Endothelial cell of umbilical vein (primary cell): Measurements from ENCODE around the gene CPT2. TPM values are rescaled to one million over a fixed set of nuclear protein-coding genes. Genes with fewer than 3 reads are reported as not detected.

Experiments
- BruUV-seq: library from RNA; stranded (reverse); fragments of 400-500 nt; replicated peaks from 2 replicates; lab custom pipeline; 2021; lab: Mats Ljungman, UMichigan
- CTCF ChIA-PET: fragments of 300-600, 350-600 bp; sonication (Branson Sonifier 250); formaldehyde crosslinking; loops from one replicate; lab custom pipeline; 2021; ENCODE audit warnings: antibody characterized with exemption, inconsistent platforms; lab: Charles Lee
- POLR2A ChIA-PET: fragments of 300-600, 350-600 bp; sonication (Branson Sonifier 250); formaldehyde crosslinking; loops from one replicate; lab custom pipeline; 2021; ENCODE audit warnings: antibody characterized with exemption, inconsistent platforms; lab: Charles Lee
- DNase-seq: peaks from one replicate; pipeline ENCODE4 v3.0.0-alpha.2; 2011; ENCODE audit warnings: low read depth, low spot score
- FAIRE-seq: peaks from 2 replicates; lab custom pipeline; 2011; peaks lifted over from hg19 to GRCh38; lab: Jason Lieb, UNC
- H2AFZ ChIP-seq: 2 replicates; pipeline ENCODE4 v1.6.0; 2012; ENCODE audit warnings: low read depth, low read length, control low read depth, inconsistent platforms
- H3K27ac ChIP-seq: 2 replicates; pipeline ENCODE4 v1.5.1; 2011; ENCODE audit warnings: low read depth, mild to moderate bottlenecking, control low read depth, low read length, moderate library complexity; ENCODE audit not compliant: insufficient read depth
- H3K27me3 ChIP-seq, 2 experiments: 2 replicates each; pipeline versions ENCODE4 v1.6.0 to v1.6.1; 2011; ENCODE audit warnings: low read length in 2 of 2, mixed read lengths in 1 of 2; ENCODE audit not compliant: control insufficient read depth in 2 of 2, insufficient read depth in 2 of 2
- H3K36me3 ChIP-seq, 2 experiments: 2 replicates in 1 of 2; 3 replicates in 1 of 2; pipeline ENCODE4 v1.5.1; 2011; ENCODE audit warnings: low read length in 2 of 2, mild to moderate bottlenecking in 1 of 2, moderate library complexity in 1 of 2; ENCODE audit not compliant: control insufficient read depth in 2 of 2, insufficient read depth in 2 of 2; ENCODE audit errors: extremely low read depth in 1 of 2
- H3K4me1 ChIP-seq: 3 replicates; pipeline ENCODE4 v1.5.1; 2011; ENCODE audit warnings: mild to moderate bottlenecking, low read length; ENCODE audit not compliant: control insufficient read depth, insufficient read depth; ENCODE audit errors: extremely low read depth
- H3K4me2 ChIP-seq: 2 replicates; pipeline ENCODE4 v1.6.1; 2011; ENCODE audit warnings: low read length, control low read depth, mixed read lengths; ENCODE audit not compliant: insufficient read depth
- H3K4me3 ChIP-seq, 3 experiments: fragments of 200-600 bp in 1 of 3; sonication (generic), shearing (Covaris generic) in 1 of 3; replicated peaks in 1 of 3; 2 replicates each; pipeline ENCODE4 v1.5.1; 2011 to 2016; ENCODE audit warnings: control low read depth in 3 of 3, low read length in 3 of 3, mild to moderate bottlenecking in 2 of 3, inconsistent platforms in 1 of 3, low read depth in 1 of 3, moderate library complexity in 1 of 3; ENCODE audit not compliant: insufficient read depth in 1 of 3
- H3K79me2 ChIP-seq: 2 replicates; pipeline ENCODE4 v1.6.0; 2012; ENCODE audit warnings: low read length, inconsistent platforms; ENCODE audit not compliant: control insufficient read depth, insufficient read depth
- H3K9ac ChIP-seq: replicated peaks from 2 replicates; pipeline ENCODE3; 2011; ENCODE audit warnings: low read length, control low read depth; ENCODE audit not compliant: insufficient read depth; ENCODE audit errors: extremely low read depth
- H3K9me1 ChIP-seq: replicated peaks from 3 replicates; pipeline ENCODE4 v1.6.0; 2011; ENCODE audit warnings: mild to moderate bottlenecking, low read length; ENCODE audit not compliant: control insufficient read depth, insufficient read depth; ENCODE audit errors: extremely low read depth
- H3K9me3 ChIP-seq: replicated peaks from 2 replicates; pipeline ENCODE4 v1.5.1; 2012; ENCODE audit warnings: low read length, inconsistent platforms; ENCODE audit not compliant: control insufficient read depth, insufficient read depth
- H4K20me1 ChIP-seq: replicated peaks from 2 replicates; pipeline ENCODE3; 2011; ENCODE audit warnings: mild to moderate bottlenecking, low read length; ENCODE audit not compliant: control insufficient read depth, insufficient read depth; ENCODE audit errors: extremely low read depth
- CTCF ChIP-seq, 2 donors: IDR thresholded peaks; 1 replicate in 1 of 2; 2 replicates in 1 of 2; pipeline ENCODE4 v1.5.1; 2011; ENCODE audit warnings: low read length in 2 of 2, mild to moderate bottlenecking in 2 of 2, moderate library complexity in 2 of 2, control low read depth in 1 of 2, inconsistent platforms in 1 of 2, low read depth in 1 of 2; ENCODE audit not compliant: insufficient read depth in 1 of 2; ENCODE audit errors: extremely low read depth in 1 of 2
- EZH2 ChIP-seq: IDR thresholded peaks from 2 replicates; pipeline ENCODE4 v1.6.1; 2012; ENCODE audit warnings: borderline replicate concordance, low read depth, mild to moderate bottlenecking, moderate library complexity, low read length, inconsistent platforms; ENCODE audit not compliant: severe bottlenecking
- FOS ChIP-seq: IDR thresholded peaks from 2 replicates; pipeline ENCODE4 v1.6.1; 2011; ENCODE audit warnings: mild to moderate bottlenecking, low read length, moderate library complexity, borderline replicate concordance; ENCODE audit not compliant: insufficient read depth
- GATA2 ChIP-seq: IDR thresholded peaks from 2 replicates; pipeline ENCODE4 v1.7.0; 2011; ENCODE audit warnings: low read depth, mild to moderate bottlenecking, moderate library complexity, mixed read lengths, low read length; ENCODE audit not compliant: insufficient read length, insufficient read depth
- JUN ChIP-seq: IDR thresholded peaks from 2 replicates; pipeline ENCODE4 v1.6.1; 2011; ENCODE audit warnings: borderline replicate concordance, low read depth; ENCODE audit not compliant: insufficient read length, insufficient read depth
- MAX ChIP-seq: IDR thresholded peaks from 2 replicates; pipeline ENCODE4 v1.6.1; 2011; ENCODE audit not compliant: insufficient read depth, insufficient read length
- MYC ChIP-seq: IDR thresholded peaks from one replicate; pipeline ENCODE4 v1.6.1; 2011; ENCODE audit warnings: mild to moderate bottlenecking, low read depth, low read length
- POLR2A ChIP-seq: IDR thresholded peaks from 2 replicates; pipeline ENCODE4 v1.6.1; 2012; ENCODE audit warnings: low read depth, mild to moderate bottlenecking, control low read depth, low read length
- POLR2AphosphoS5 ChIP-seq: IDR thresholded peaks from 2 replicates; pipeline ENCODE4 v1.6.1; 2012; ENCODE audit warnings: low read depth, mild to moderate bottlenecking, control low read depth, low read length, moderate library complexity; ENCODE audit not compliant: insufficient read depth
- dilution Hi-C: fragments of 300-500 bp; cut with MboI; formaldehyde crosslinking; loops from one replicate; pipeline ENCODE4 v1.15.0; 2019; ENCODE audit warnings: low sequenced_read_pairs; ENCODE audit not compliant: extremely low pct_ligation_motif_present
- intact Hi-C: fragments of 100-400 bp; cut with micrococcal nuclease; formaldehyde crosslinking; loops from one replicate; pipeline ENCODE4 v1.10.0; 2022
- polyA plus RNA-seq, 4 experiments: library from polyadenylated mRNA; depleted of rRNA in 3 of 4; stranded (reverse) in 3 of 4; unstranded in 1 of 4; fragments of >200 nt; gene quantifications; 2 replicates each; pipeline versions ENCODE4 v1.2.1 to v1.2.3, GENCODE V29; 2011 to 2012; ENCODE audit warnings: missing spikeins in 1 of 4
- total RNA-seq: library from RNA; stranded (reverse); gene quantifications from 2 replicates; pipeline ENCODE4 v1.2.3, GENCODE V29; 2021

Gene CPT2
- total and polyA plus RNA-seq, 2 donors (not counting 3 experiments of a cell fraction or from before 2014, with no cell fraction given) = 10.6 to 11.6 TPM

DNA sequence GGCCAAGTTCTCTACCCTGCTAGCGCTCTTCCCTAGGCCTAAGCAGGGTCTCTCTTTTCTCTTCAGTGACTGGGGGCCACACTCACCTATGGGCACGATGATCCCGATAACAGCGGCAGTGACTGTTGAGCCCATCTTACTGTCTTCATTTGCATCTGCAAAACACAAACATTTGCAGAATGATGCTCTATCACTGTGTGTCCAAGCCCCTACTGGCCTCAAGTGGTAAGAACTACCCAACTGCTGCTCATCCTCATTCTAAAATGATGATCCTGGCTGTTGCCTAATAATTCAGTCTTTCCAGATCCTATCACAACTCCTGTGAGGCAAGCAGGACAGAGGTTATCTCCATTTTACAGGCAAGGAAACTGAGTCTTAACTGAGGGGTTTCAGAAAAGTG is 58.4 kb downstream of the CPT2 start:
- no peak overlapping the region for H3K4me2 ChIP-seq
- H3K27ac ChIP-seq = no peak overlapping the region
- H3K36me3 ChIP-seq = peaks cover 0 to 14% of the 10 kb centered on the region in 2 experiments
- H3K9me3 ChIP-seq = no peaks in the 10 kb centered on the region
- FAIRE-seq = no peak
- H2AFZ ChIP-seq = no peak overlapping the region
- intact Hi-C loops = no loop called here
- CTCF ChIA-PET = no interaction called here
- no peaks in the 10 kb centered on the region for H3K4me1 ChIP-seq
- H3K27me3 ChIP-seq = no peaks in the 10 kb centered on the region
- POLR2A ChIA-PET = no interaction called here
- H3K9ac ChIP-seq = no peak overlapping the region
- dilution Hi-C loops = no loop called here
- H3K9me1 ChIP-seq = no peaks in the 10 kb centered on the region
- no peaks in the 10 kb centered on the region for H4K20me1 ChIP-seq
- no peak for DNase-seq
- TF ChIP-seq MAX (no peak), MYC (no peak), FOS (no peak), JUN (no peak)
- no TSS peak for BruUV-seq
- no peak overlapping the region for H3K4me3 ChIP-seq
- no peaks in the 10 kb centered on the region for H3K79me2 ChIP-seq

DNA sequence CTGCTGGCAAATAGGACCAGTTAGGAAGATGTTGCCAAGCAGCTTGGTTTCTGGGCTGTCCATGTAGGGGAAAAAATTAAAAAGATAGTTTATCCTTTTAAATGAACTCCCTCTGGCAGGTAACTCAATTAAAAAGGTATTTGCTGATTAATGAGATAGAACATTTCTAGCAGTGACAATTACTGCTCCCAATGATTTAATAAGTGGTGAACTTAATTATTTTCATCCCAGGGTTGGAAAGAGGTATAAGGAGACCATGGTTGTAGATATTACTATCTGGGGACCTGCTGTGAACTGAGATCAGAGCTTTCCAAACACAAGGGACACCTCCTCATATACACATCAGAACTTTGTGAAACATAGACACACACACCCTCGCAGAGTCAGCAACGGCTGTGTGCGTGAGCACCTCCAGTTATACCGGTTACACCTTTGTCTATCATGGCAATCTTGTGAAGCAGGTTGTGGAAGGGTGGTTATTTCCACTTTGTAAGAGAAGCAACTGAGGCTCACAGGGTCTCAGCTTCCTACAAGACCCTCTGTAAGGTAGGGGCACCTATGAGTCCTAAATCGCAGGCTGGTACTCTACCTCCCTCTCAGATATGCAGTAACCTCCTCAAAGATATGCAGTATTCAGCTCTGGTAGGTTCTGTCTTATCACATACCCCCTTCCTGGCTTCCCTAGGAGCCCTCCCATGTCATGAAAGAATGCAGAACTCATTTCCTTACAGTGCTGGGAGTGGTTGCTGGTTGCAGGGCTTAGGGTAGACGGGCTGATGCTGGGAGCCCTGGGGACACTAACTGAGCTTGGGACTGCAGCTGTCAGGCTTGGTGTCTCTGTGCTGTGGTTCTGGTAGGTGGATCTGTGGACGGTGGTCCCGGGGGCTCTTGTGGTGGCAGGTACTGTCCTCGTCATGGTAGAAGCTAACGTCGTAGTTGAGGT is 60.2 kb downstream of the CPT2 start:
- no peak overlapping the region for H3K4me2 ChIP-seq
- no peak overlapping the region for H3K4me3 ChIP-seq
- H3K27ac ChIP-seq = no peak overlapping the region
- CTCF ChIA-PET = interaction anchor here (0.9 kb wide), 1 partner anchor 137 kb away, joined by 3 read pairs; no protein-coding TSS in a partner anchor
- no peaks in the 10 kb centered on the region for H4K20me1 ChIP-seq
- H2AFZ ChIP-seq = no peak overlapping the region
- no peak for TF ChIP-seq POLR2AphosphoS5
- no peak for TF ChIP-seq POLR2A
- TF ChIP-seq MYC = no peak
- TF ChIP-seq EZH2 = no peak
- TF ChIP-seq JUN = no peak
- no peak for TF ChIP-seq FOS
- no peak for TF ChIP-seq CTCF (IDR thresholded peaks at IDR 0.05; ENCODE audit: extremely low read depth in 1 of 2, insufficient read depth in 1 of 2, low read depth in 1 of 2, low read length in 2 of 2)
- TF ChIP-seq GATA2 = no peak
- TF ChIP-seq MAX = no peak
- no peak overlapping the region for H3K9ac ChIP-seq
- POLR2A ChIA-PET = no interaction called here
- BruUV-seq = no TSS peak
- no peak for FAIRE-seq
- H3K9me3 ChIP-seq = no peaks in the 10 kb centered on the region
- DNase-seq = no peak
- dilution Hi-C loops = no loop called here
- no peaks in the 10 kb centered on the region for H3K79me2 ChIP-seq
- no peaks in the 10 kb centered on the region for H3K4me1 ChIP-seq
- H3K27me3 ChIP-seq = no peaks in the 10 kb centered on the region
- H3K36me3 ChIP-seq = peaks cover 4 to 24% of the 10 kb centered on the region in 2 experiments
- no peaks in the 10 kb centered on the region for H3K9me1 ChIP-seq
- intact Hi-C loops = no loop called here
